ENCODE measurements around the gene ASIC4. TPM values are rescaled to one million over a fixed set of nuclear protein-coding genes. Genes with fewer than 3 reads are reported as not detected.

The ASIC4 gene
- total RNA-seq, 1 experiment from 2014 or later, result 0.79 TPM

GRCh38 chr2:219572237-219573001 lies 58.1 kb downstream of the ASIC4 start, which contains the start of gene INHA (continued):
- TF ChIP-seq E2F1 (CRISPR knock-in tag; IDR thresholded peaks at IDR 0.05) (no peak), NR2C2 (CRISPR knock-in tag; IDR thresholded peaks at IDR 0.05) (no peak)

- H3K36me3 Mint-ChIP-seq, result peaks cover 15% of the 10 kb centered on the region
- H3K27ac Mint-ChIP-seq, result no peak overlapping the region
- H3K4me1 Mint-ChIP-seq, result peaks cover 67% of the 10 kb centered on the region
- DNase-seq (ENCODE audit: low spot score) (no peak), ATAC-seq (no peak)
- TF ChIP-seq JUN (CRISPR knock-in tag; IDR thresholded peaks at IDR 0.05), result no peak
- no peak for TF ChIP-seq OVOL2 (CRISPR knock-in tag; IDR thresholded peaks at IDR 0.05; ENCODE audit: borderline replicate concordance)
- no peak for TF ChIP-seq TP53 (CRISPR knock-in tag; IDR thresholded peaks at IDR 0.05)
- no peak for TF ChIP-seq SMAD4 (CRISPR knock-in tag; IDR thresholded peaks at IDR 0.05)
- no peak for TF ChIP-seq STAT6 (CRISPR knock-in tag; conservative IDR thresholded peaks at IDR 0.05; ENCODE audit: low read depth)
- no peaks in the 10 kb centered on the region for H3K9me3 Mint-ChIP-seq
- no peak overlapping the region for H3K4me3 Mint-ChIP-seq
- POLR2A ChIA-PET, result no interaction called here
- CTCF ChIA-PET, result interaction anchor here (0.6 to 4.8 kb wide), 3 partner anchors 12 to 122 kb away, joined by 3 to 66 read pairs (median 4); no protein-coding TSS in a partner anchor
- peaks cover 32% of the 10 kb centered on the region for H3K27me3 Mint-ChIP-seq (ENCODE audit: low read depth)
Observed at GRCh38 chr2:219573166-219573565, 58.9 kb downstream of the ASIC4 start.

GRCh38 chr2:219574484-219575311 lies 60.4 kb downstream of the ASIC4 start:
- ChIA-PET CTCF (interaction anchor here (0.9 to 4.8 kb wide), 2 partner anchors 14 to 21 kb away, joined by 3 to 66 read pairs; no protein-coding TSS in a partner anchor), POLR2A (no interaction called here)
- peaks cover 65% of the 10 kb centered on the region for H3K4me1 Mint-ChIP-seq
- no peak overlapping the region for H3K4me3 Mint-ChIP-seq
- peaks cover 3% of the 10 kb centered on the region for H3K36me3 Mint-ChIP-seq
- no peak for ATAC-seq
- peaks cover 30% of the 10 kb centered on the region for H3K27me3 Mint-ChIP-seq (ENCODE audit: low read depth)
- no peaks in the 10 kb centered on the region for H3K9me3 Mint-ChIP-seq
- H3K27ac Mint-ChIP-seq, result no peak overlapping the region; the same call in 1 of the 2 replicates
- no peak for DNase-seq (ENCODE audit: low spot score)
- no peak for TF ChIP-seq GABPB1 (CRISPR knock-in tag; IDR thresholded peaks at IDR 0.05)
- TF ChIP-seq NFATC4 (CRISPR knock-in tag; IDR thresholded peaks at IDR 0.05), result no peak
- TF ChIP-seq CDX4 (CRISPR knock-in tag; IDR thresholded peaks at IDR 0.05; ENCODE audit: borderline replicate concordance), result no peak
- no peak for TF ChIP-seq E2F5 (CRISPR knock-in tag; IDR thresholded peaks at IDR 0.05)
- no peak for TF ChIP-seq E2F4 (CRISPR knock-in tag; IDR thresholded peaks at IDR 0.05; ENCODE audit: borderline replicate concordance, low read depth)
- no peak for TF ChIP-seq PRDM15 (CRISPR knock-in tag; IDR thresholded peaks at IDR 0.05)
- no peak for TF ChIP-seq KAT7 (CRISPR knock-in tag; IDR thresholded peaks at IDR 0.05; ENCODE audit: borderline replicate concordance)
- TF ChIP-seq HMGXB4 (CRISPR knock-in tag; IDR thresholded peaks at IDR 0.05), result no peak
- no peak for TF ChIP-seq TCF7 (CRISPR knock-in tag; IDR thresholded peaks at IDR 0.05; ENCODE audit: low read depth)
- TF ChIP-seq ZNF416 (CRISPR knock-in tag; IDR thresholded peaks at IDR 0.05), result no peak
- TF ChIP-seq ZNF671 (CRISPR knock-in tag; IDR thresholded peaks at IDR 0.05), result no peak
- TF ChIP-seq TEAD1 (CRISPR knock-in tag; IDR thresholded peaks at IDR 0.05), result no peak

Data from WTC11 (cell line).